Activated CD8-positive, alpha-beta memory T cell treated with anti-CD3 and anti-CD28 coated beads for 1 hour (primary cell): ENCODE measurements around the gene ANO7.
A peak's percentile ranks its signal among the peaks of the same experiment; 100 is the strongest.

Source experiments
- DNase-seq, 2 donors: peaks; one replicate each; pipeline ENCODE4 v3.0.0-alpha.2; 2020; ENCODE audit warnings: low read depth in 1 of 2; ENCODE audit errors: extremely low read depth in 1 of 2

ANO7 gene, protein sequence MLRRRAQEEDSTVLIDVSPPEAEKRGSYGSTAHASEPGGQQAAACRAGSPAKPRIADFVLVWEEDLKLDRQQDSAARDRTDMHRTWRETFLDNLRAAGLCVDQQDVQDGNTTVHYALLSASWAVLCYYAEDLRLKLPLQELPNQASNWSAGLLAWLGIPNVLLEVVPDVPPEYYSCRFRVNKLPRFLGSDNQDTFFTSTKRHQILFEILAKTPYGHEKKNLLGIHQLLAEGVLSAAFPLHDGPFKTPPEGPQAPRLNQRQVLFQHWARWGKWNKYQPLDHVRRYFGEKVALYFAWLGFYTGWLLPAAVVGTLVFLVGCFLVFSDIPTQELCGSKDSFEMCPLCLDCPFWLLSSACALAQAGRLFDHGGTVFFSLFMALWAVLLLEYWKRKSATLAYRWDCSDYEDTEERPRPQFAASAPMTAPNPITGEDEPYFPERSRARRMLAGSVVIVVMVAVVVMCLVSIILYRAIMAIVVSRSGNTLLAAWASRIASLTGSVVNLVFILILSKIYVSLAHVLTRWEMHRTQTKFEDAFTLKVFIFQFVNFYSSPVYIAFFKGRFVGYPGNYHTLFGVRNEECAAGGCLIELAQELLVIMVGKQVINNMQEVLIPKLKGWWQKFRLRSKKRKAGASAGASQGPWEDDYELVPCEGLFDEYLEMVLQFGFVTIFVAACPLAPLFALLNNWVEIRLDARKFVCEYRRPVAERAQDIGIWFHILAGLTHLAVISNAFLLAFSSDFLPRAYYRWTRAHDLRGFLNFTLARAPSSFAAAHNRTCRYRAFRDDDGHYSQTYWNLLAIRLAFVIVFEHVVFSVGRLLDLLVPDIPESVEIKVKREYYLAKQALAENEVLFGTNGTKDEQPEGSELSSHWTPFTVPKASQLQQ

DNA sequence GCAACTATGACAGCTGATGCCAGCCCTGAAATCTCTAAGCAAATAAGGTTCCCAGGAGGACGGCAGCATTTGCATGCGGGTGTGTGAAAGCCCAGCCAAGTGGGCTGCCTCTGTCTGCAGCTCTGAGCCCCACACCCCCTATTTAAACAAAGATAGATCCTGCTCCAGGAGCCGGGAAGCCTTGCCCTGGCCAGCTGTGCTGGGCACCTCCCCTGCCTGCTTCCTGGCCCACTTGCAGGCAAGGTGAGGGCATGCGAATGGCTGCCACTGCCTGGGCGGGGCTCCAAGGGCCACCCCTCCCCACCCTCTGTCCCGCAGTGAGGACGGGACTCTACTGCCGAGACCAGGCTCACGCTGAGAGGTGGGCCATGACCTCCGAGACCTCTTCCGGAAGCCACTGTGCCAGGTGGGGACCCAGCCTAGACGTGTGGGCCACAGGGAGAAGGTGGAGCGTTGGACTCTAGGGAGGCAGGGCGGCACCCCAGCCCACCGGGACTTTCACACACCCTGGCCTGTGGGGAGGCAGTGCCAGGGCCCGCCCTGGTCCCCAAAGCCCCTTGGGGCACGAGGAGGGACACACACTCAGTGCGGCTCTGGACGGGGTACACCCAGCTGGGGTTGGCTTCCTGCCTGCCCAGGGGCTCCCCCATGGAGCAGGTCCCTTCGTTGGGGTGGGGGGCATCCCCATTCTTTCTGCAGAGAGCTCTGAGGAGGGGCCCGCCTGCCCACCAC lies at the start of gene ANO7:
ANO7 (plus strand) TSS at position 317 of the 732 bp plus-strand sequence. CDS start 1,387 bp downstream, outside the sequence.
- no peak for DNase-seq

DNA sequence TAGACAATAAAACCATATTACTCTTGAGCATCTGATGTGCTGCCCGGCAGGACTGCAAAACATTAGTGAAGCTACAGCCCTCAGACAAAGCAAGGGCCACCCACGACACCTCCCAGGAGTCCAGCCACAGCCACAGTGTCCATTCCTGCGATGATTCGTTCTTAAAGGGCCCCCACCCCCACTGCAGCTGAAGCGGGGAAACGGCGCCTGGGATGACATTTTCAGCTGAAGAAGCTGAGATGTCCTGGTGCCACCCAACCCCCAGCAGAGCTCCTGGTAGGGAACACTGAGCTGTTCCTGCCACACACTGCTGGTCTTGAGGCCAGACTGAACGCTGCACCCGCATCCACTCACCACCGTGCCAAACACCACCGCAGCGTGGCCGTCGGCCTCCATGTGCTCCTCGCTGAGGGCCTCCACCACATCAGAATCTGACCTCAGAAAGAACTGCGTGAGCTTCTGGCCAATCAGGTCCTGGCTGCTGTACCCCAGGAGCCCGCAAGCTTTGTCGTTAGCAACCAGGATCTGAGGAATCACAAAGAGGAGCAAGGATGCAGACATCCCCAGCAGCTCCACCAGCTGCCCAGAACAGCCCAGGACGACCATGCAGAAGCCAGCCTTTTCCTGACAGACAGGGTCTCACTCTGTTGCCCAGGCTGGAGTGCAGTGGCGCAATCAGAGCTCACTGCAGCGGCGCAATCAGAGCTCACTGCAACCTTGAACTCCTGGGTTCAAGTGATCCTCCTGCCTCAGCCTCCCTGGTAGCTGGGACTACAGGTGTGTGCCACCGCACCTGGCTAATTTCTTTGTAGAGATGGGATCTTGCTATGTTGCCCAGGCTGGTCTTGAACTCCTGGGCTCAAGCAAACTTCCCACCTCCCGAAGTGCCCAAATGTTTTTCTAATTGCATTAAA lies 48.7 kb upstream of the ANO7 start:
- no peak for DNase-seq

- DNase-seq = no peak
These were observed 48.0 kb upstream of the ANO7 start for GRCh38 chr2:241140445-241140840.

GRCh38 chr2:241141214-241141770 lies 47.2 kb upstream of the ANO7 start:
- DNase-seq = no peak

DNA sequence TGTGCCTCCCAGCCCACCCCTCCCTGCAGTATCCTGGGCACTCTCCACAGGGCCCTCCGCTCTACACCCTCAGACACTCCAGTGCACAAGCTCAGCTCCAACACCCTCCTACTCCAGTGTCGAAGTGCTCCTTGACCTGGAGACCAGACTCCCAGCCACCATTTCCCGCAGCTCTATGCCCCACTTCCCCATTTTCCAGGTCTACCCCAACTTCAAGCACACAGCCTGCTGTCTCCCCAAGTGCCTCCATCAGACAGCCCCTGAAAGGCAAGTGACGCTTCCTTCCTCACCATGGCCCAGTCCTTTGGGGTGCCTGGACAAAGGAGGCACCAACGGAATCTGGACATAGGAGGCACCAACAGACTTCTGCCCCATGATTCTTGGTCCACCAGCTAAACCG lies 46.4 kb upstream of the ANO7 start:
- no peak for DNase-seq

GRCh38 chr2:241142593-241142992 lies 45.9 kb upstream of the ANO7 start:
- DNase-seq = no peak

DNA sequence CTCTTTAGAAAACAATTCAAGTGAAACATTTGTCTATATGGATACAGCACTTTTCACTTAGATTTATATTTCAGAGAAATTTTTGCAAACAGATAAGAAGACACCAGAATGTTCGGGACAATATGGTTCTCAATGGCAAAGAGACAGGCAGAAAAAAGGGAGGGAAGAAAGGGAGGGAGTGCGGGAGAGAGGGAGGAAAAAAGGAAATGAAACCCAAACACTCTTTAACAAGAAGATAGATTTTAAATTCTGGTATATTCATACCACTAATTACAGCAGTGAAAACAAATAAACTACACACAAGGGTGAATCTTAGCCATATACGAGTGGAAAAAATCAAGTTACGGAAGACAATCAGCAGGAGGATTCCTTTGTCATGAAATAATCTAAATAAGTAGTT lies 42.2 kb upstream of the ANO7 start:
- DNase-seq = no peak

DNA sequence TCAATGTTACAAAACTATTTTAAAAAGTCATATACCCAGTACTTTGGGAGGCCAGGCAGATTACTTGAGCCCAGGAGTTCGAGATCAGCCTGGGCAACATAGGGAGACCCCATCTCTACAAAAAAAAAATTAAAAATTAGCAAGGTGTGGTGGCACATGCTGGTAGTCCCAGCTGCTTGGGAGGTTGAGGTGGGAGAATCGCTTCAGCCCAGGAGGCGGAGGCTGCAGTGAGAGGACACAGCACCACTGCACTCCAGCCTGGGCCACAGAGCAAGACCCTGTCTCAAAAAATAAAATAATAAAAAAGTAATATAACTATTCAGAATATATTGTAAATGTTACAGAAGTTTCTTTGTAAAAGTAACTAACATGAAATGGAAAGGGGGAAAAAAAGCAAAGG lies 41.1 kb upstream of the ANO7 start:
- no peak for DNase-seq

- no peak for DNase-seq
These were observed 40.2 kb upstream of the ANO7 start for GRCh38 chr2:241148239-241148638.

GRCh38 chr2:241148891-241149674 lies 39.4 kb upstream of the ANO7 start, which contains the start of gene PASK:
Gene PASK (minus strand): TSS chr2:241149472. CDS start chr2:241143032, 6,440 bp downstream.
- DNase-seq = peak; percentile 85 to 86

GRCh38 chr2:241149675-241149924 lies 38.9 kb upstream of the ANO7 start:
- no peak for DNase-seq

DNA sequence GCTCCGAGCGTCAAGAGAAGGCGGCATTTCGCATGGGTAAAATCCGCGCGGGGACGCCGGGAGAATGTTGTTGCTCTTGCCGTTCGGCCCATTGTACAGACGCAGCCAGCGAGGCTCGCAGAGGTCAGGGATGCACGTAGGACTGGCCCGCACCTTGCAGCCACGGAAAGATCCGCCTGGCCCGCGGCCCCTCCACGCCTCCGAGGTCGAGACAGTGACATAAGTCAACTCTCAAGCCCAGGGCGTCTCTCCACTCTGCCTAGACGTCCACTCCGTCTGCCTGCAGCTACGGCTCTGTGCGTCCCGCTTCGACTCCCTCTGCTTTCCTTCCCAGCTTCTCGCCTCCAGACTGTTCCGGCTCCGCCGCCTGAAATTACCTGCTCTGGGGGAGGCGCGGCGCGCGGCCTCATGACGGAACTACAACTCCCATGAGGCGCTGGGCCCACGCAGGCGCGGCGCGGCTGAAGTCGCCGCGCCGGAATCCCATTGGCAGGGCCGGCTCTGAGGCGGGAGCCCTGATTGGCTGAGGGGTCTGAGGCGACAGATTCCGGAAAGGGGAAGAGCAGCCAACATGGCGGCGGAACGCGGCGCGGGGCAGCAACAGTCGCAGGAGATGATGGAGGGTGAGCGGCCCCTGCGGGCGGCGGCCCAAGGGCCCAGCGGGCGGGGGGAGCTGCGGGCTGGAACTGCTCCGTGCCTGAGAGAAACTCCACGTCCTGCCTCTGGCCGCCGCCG lies 38.4 kb upstream of the ANO7 start, which contains the start of gene PPP1R7:
PPP1R7 (plus strand) TSS at position 543 of the 735 bp plus-strand sequence; CDS start at position 572, 29 bp downstream.
- DNase-seq = peak; percentile 88 to 89

DNA sequence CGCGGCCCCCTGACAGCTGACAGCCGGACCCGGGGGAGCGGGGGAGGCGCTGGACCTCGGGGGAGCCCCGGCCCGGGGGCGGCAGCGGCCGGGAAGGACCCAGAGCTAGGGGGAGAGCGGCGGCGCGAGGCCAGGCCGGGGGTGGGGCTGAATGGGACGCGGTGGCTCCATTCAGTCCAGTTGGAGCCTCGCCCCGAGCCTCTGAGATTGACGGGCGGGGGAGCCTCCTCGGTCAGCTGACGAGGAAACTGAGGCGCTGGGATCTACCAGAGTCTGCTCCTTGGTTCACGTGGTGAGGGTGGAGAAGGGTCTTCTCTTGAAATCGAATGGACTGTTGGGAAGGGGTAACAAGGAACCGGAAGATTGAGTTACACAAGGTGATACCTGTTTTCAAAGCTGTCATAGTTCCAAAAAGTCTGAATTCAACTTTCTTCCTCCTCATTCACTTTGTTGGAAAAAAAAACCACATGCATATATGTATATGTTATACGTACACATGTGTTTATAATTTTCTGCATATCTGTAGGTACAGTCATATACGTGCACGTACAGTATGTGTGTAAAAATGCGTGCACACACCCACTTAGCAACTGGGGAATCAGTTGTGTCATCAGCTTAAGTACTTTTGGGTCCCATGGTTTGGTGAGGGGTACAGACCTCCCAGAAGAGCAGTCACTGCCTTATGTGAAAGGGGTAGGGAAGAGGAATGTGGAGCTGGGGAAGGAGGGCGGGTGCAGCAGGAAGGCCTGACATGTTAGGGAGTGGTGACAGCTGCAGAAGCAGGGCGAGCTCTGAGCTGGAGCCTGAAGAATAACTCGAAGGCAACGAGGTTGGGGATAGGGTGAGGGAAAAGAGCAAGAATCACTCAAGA lies 37.6 kb upstream of the ANO7 start:
- no peak for DNase-seq

GRCh38 chr2:241151934-241152660 lies 36.4 kb upstream of the ANO7 start:
- DNase-seq = no peak

DNA sequence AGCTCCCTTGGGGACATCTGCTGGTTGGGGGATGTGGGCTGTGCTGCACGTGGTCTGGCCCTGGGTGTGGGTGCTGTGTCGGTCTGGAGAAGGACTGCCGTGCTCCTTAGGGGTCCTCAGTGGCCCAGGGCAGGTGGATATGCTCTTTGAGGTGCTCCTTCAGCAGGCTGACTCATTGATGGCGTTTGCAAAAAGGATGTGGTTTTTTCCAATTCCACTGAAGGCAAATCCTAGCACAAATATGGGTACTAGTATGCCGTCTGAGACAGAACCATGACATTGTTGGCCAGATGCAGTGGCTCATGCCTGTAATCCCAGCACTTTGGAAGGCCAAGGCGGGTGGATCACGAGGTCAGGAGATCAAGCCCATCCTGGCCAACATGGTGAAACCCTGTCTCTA lies 34.9 kb upstream of the ANO7 start:
- no peak for DNase-seq

DNA sequence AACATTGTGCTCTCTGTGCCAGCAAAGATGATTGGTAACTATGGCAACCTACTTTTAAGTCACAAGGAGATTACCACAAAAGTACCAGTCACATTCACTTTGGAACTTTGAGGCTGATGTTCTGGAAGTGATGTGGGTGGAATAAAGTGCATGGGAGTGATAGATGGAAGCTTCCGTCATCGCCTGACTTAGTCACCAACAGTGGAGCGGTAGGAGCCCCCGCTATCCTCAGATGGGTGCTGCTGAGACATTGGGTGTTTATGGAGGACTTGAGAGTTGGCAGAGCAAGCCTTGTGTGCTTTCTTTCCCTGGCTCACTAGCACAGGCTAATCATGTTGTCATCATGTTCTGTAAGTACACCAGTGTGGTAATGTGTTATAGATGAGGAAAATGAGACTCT lies 33.6 kb upstream of the ANO7 start:
- no peak for DNase-seq

GRCh38 chr2:241155936-241156335 lies 32.5 kb upstream of the ANO7 start:
- DNase-seq = no peak
